ENCODE measurements around the gene SEC16A.

Gene SEC16A

DNA sequence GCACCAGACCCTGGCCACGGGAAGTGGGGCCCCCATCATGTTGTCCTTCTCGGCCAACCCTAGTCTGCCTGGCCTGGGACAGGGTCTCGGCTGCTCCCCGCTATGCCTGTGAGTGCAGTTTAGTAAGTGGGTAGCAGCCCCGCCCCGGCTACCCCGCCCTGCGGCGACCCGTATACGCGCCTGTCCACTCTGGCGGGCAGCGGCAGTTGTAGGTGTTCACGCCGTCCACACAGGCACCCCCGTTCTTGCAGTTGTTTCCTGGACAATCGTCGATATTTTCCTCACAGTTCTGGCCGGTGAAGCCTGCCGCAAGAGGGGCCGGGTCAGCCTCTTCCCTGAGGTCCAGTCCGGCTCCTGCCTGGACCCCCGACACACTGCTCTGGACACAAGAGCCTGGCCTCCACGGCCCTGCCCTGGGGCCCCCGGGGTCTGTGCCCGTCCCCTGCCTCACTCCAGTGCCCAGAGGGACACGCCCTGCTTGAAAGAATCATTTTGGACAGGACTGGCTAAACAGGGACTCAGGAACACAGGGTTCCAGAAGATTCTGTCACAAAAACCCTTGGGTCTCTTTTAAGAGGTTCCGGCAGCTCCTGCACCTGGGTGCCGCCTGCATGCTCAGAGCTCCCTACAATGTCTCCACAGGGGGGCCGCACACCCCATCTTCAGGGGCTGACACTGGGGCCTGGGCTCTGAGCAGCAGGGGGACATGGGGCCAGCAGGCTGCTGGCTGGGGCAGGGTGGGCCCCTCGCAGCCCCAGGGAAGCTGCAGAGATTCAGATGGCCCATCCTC, 36.6 kb upstream of the SEC16A start:
- DNase-seq (ENCODE audit: low read depth in 3 of 3, low spot score in 1 of 3) = no peak

DNA sequence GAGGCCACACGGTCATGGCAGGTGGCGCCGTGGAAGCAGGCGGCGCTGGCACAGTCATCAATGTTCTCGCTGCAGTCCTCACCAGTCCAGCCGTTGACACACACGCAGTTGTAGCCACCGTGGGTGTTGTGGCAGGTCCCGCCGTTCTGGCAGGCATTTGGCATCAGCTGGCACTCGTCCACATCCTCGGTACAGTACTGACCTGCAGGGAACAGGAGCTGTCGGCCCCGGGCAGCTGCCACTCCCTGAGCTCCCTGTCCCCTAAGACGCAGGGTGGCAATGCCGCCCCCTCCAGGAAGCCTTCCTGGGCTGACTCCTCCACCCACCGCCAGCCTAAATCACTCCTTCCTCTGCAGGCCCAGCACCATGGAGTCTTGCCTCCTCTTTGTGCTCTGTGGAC, 35.8 kb upstream of the SEC16A start:
- DNase-seq (ENCODE audit: low read depth in 3 of 3, low spot score in 1 of 3) = no peak

DNA sequence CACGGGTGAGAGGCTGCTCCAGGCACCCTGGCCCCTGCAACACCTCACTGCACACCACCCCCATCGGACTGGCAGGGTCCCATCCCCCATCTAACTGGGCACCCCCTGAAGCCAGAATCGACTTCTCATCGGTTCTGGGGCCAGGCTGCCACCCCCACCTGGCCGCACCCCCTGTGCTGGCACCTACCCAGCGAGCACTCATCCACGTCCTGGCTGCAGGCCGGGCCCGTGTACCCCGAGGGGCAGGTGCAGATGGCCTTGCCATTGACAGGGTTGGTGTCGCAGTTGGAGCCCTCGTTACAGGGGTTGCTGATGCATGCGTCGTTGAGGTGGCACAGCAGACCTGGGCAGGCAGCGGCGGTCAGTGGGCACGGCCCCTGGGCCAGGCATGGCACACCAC, 35.1 kb upstream of the SEC16A start:
- no peak for DNase-seq (ENCODE audit: low read depth in 3 of 3, low spot score in 1 of 3)

DNA sequence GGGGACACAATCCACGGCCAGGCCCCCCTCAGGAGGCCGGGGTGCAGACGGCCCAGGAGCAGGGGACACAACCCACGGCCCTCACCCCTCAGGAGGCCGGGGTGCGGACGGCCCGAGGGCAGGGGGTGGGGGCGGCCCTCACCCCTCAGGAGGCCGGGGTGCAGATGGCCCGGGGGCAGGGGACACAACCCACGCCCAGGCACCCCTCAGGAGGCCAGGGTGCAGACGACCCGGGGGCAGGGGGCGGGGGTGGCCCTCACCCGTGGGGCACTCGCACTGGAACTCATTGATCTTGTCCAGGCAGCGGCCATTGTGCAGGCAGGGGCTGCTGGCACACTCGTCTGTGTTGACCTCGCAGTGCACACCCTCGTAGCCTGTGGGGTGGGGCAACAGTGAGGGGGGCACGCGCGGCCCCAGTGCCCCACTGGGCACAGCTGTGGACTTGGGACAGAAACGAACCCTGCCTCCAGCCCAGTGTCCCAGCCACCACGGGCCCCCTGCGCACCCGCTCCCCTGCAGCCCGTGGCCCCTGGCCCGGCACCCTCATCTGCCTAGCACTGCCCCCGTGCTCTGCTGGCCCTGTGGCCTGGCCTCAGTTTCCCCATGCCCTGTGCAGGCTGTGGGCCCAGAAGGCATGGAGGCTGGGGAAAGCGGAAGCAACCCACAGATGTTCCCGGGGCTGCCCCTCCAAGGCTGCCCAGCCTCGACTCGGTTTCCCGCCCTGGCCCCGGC, 34.3 kb upstream of the SEC16A start:
- no peak for DNase-seq (ENCODE audit: low read depth in 3 of 3, low spot score in 1 of 3)

DNA sequence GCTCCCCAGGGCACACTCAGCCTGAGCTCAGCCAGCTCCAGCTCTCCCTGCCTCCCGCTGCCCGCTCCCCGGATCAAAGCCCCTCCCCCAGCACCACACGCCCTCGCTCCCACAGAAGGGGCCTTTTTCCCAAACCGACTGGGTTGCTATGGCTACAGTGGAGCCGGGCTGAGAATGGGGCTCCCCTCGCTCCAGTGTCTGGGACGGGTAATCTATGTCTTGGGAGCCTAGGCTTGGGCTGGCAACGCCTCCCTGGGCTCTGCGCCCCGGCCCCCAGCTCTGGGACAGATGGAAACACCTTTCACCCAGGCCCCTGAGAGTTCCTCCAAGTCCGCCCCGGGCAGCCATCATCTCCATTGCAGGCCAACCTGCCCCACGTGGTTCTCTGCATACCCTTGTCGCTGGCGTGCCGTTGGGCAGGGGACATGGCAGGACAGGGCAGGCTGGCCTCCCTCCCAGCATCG, 33.4 kb upstream of the SEC16A start:
- no peak for DNase-seq (ENCODE audit: low read depth in 3 of 3, low spot score in 1 of 3)

DNA sequence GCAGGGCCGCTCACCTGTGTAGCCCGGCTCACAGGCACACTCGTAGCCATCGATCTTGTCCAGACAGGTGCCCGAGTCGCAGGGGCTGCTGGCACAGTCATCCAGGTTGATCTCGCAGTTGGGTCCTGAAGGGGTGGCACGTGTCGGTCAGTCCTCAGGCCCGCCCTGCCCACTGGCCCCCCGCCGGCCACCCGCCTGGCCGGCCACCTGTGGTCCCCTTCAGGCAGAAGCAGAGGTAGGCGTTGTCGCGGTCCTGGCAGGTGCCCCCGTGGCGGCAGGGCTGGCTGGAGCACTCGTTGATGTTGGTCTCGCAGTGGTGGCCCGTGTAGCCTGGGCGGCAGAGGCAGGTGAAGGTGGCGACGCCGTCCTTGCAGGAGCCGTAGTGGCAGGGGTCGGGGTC, 32.4 kb upstream of the SEC16A start:
- no peak for DNase-seq (ENCODE audit: low read depth in 3 of 3, low spot score in 1 of 3)

- DNase-seq (ENCODE audit: low read depth in 3 of 3, low spot score in 1 of 3) = no peak
Observed at GRCh38 chr9:136514022-136514714, 31.3 kb upstream of the SEC16A start.

GRCh38 chr9:136513191-136513590, 30.4 kb upstream of the SEC16A start:
- no peak for DNase-seq (ENCODE audit: low read depth in 3 of 3, low spot score in 1 of 3)

DNA sequence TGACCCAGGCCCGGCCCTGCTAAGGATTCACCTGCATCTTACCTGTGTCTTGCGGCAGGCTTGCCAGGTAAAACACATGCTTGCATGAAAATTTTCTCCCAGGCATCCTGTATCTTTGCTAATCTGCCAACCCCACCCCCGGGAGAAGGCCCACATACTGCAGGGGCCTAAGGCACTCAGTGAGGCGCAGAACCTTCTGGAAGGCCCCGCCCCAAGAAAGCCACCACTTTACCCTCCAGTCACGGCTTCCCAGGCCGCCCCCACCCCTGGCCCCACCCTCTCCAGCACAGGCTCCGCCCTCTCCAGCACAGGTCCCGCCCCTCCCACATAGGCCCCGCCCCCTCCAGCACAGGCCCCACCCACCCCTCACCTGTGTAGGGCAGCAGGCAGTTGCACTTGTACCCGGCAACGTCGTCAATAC, 29.8 kb upstream of the SEC16A start:
- peak in 1 of 3 donors; percentile 25 for DNase-seq (ENCODE audit: low read depth in 3 of 3, low spot score in 1 of 3)

GRCh38 chr9:136511670-136512592, 29.1 kb upstream of the SEC16A start:
- no peak for DNase-seq (ENCODE audit: low read depth in 3 of 3, low spot score in 1 of 3)

GRCh38 chr9:136511144-136511669, 28.4 kb upstream of the SEC16A start:
- no peak for DNase-seq (ENCODE audit: low read depth in 3 of 3, low spot score in 1 of 3)

DNA sequence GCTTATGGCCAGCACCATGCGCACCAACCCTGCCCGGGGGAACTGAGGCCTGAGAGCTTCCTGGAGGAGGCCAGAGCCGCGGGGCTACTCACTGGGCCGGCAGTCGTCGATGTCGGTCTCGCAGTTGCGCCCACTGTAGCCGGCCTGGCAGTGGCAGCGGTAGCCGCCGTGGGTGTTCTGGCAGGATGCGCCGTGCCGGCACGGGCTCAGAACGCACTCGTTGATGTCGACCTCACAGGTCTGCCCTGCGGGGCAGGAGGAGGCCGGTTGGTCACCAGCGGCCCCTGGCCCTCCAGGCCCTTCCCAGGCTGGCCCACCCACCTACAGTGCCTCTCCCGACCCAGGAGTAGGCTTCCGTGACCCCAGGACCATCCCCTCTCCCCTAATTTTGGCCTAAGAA, 27.7 kb upstream of the SEC16A start:
- no peak for DNase-seq (ENCODE audit: low read depth in 3 of 3, low spot score in 1 of 3)

DNA sequence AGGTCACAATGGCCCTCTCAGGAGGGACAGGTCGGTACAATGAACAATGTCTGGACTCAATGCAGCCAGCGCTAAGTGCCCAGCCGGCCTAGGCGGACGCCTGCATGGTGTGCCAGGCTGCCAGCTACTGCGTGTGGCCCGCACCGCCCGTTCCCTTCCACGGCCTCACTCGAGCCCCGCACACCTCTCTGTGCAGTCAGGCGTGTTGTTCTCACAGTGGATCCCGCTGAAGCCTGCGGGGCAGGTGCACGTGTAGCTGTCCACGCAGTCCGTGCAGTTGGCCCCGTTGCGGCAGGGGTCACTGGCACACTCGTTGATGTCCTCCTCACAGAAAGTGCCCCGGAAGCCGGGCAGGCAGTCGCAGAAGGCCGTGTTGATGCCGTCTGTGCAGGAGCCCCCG, 26.7 kb upstream of the SEC16A start:
- no peak for DNase-seq (ENCODE audit: low read depth in 3 of 3, low spot score in 1 of 3)

GRCh38 chr9:136508729-136509500, 26.1 kb upstream of the SEC16A start:
- DNase-seq (ENCODE audit: low read depth in 3 of 3, low spot score in 1 of 3) = no peak

- DNase-seq (ENCODE audit: low read depth in 3 of 3, low spot score in 1 of 3) = no peak
Observed at GRCh38 chr9:136507992-136508375, 25.1 kb upstream of the SEC16A start.

DNA sequence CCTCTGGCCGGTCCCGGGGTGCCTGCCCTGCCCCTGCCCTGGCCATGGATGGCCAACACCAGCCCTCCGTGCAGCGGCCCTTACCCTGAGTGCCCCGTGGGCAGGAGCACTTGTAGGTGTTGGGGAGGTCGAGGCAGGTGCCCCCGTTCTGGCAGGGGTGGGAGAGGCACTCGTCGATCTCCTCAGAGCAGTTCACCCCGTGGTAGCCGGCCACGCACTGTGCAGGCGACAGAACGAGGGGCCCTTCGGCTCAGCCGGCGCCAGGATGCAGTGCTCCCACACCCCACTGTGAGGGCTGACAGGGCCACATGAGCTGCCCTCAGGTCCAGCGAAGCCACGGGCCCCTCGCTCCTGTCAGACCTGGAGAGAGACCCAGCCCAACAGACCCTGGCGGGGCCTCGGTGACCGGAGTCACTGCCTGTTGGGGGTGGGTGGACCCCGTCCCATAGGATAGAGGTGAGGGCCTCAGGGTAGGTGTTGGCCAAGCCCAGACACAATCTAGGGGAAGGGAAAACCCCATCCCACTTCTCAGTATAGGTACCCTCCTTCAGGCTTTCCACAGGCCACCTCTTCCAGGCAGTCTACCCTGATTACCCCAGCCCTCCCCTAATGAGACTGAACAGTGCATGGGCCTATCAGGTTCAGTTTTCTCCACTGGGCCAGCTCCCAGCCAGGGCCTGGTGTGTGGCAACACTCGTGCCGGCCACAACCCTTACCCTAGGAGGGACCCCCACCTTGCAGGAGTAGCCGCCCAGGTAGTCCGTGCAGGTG, 24.6 kb upstream of the SEC16A start:
- DNase-seq (ENCODE audit: low read depth in 3 of 3, low spot score in 1 of 3) = no peak

DNA sequence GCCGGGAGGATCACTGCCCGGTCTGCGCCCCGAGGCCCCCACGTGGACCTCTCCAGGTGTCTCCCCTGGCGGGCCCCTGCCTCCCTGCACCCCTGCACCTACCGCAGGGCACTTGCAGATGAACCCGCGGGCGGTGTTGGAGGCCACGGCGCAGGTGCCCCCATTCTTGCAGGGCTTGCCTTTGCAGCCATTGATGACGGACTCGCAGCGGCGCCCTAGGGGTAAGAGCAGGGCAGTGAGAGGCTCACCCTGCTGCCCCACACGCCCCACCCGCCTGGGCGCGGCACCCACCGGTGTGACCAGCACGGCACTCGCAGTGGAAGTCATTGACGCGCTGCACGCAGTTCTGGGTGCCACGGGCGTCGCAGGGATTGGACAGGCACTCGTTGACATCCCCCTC, 23.6 kb upstream of the SEC16A start:
- DNase-seq (ENCODE audit: low read depth in 3 of 3, low spot score in 1 of 3) = no peak

DNA sequence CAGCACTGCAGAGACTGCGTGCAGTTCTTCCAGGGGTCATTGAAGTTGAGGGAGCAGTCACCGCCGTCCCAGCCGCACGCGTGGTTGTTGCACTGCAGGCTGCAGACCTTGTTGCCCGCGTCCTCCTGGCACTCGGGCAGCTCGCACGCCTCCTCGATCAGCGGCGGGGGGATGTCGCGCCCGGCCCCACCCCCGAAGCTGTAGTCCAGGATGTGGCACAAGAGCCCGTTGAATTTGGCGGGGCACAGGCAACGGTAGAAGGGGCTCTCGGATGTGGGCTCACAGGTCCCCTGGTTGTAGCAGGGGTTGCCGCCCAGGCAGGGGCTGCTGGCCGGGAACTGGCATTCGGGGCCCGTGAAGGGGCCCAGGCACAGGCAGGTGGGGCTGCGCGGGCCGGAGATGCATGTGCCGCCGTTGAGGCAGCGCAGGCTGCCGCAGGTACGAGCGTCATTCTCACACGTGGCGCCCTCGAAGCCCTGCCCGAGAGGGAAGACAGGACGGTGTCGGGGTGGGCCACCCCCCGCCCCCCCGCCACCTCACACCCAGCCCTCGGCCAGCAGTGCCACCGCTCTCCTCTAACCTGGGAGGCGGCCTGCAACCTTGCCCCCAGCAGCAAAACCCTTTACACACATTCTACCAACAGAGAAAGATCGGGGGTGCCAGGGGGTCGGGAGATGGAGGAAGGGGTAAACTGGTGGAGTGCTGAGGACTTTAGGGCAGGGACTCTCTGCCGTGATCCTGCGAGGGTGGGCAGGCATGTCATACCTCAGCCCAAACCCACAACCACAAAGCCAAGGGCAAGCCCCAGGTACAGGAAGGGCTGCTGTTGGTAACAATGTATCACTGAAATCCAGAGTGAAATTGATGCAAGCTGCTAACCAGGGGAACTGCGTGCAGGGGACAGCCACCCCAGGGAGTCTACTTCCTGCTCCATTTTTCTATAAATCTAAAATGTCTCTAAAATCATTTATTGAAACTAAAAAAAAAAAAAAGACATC, 22.9 kb upstream of the SEC16A start:
- DNase-seq (ENCODE audit: low read depth in 3 of 3, low spot score in 1 of 3) = no peak

All from stimulated activated CD4-positive, alpha-beta T cell treated with anti-CD3 and anti-CD28 coated beads, TNF-alpha, amount 100 ng/mL, for 1 hour (primary cell).